ENCODE measurements around the gene GPR27.

- no peak for TF ChIP-seq CTCF (conservative IDR thresholded peaks at IDR 0.05; ENCODE audit: low read depth, low read length)
- TF ChIP-seq EZH2phosphoT487 (IDR thresholded peaks at IDR 0.05; ENCODE audit: borderline replicate concordance, low read length): no peak
- TF ChIP-seq EZH2 (IDR thresholded peaks at IDR 0.05; ENCODE audit: low read length, unreplicated experiment): no peak
These were observed 28.2 kb upstream of the GPR27 start, which contains the start of gene EIF4E3 for GRCh38 chr3:71725271-71725991.

Data from PC-3 (cell line).